ENCODE measurements around the gene SCN9A.

SCN9A gene

DNA sequence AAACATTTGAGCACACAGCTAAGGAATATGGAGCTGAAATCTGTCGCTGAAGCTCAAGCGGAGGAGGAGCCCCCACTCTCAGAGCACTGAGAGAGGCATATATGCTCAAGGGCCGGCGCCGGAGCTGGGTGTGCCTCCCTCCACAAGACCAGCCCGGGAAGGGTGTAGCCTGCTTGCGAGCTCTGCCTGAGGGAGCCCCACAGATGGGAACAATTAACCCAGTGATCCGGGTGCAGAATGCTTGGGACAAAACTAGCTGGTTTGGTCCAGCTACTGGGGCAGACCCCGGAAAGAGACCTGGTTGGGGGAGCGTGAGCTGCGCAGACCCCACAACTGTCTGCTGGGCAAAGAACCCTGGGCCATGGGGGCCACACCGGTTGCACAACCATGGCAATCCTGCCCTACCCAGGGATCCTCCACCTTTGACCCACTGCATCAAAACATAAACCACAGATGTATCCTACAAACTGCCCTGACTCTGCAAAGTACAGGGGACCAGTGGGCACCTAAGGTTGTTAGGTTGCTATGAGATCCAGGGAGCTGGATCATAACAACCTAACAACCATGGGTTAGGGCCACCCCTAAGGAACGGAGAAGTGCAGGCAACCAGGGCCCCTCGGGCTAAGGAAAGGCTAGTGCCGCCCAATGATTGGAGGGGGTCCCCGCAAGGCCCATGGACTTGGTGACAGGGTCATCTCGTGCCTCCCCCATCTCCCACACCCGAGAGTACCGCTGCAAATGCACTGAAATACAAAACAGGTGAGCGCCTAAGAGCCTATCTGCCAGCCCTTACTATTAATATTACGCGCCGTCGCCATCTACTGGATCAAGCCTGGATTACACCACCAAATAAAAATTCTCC lies 194.6 kb downstream of the SCN9A start:
- TF ChIP-seq, protein P1, sequence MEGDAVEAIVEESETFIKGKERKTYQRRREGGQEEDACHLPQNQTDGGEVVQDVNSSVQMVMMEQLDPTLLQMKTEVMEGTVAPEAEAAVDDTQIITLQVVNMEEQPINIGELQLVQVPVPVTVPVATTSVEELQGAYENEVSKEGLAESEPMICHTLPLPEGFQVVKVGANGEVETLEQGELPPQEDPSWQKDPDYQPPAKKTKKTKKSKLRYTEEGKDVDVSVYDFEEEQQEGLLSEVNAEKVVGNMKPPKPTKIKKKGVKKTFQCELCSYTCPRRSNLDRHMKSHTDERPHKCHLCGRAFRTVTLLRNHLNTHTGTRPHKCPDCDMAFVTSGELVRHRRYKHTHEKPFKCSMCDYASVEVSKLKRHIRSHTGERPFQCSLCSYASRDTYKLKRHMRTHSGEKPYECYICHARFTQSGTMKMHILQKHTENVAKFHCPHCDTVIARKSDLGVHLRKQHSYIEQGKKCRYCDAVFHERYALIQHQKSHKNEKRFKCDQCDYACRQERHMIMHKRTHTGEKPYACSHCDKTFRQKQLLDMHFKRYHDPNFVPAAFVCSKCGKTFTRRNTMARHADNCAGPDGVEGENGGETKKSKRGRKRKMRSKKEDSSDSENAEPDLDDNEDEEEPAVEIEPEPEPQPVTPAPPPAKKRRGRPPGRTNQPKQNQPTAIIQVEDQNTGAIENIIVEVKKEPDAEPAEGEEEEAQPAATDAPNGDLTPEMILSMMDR (IDR thresholded peaks at IDR 0.05; ENCODE audit: control extremely low read depth, extremely low read depth, low read depth, missing control alignments): peak; percentile 63
- peak; percentile 44 for DNase-seq (ENCODE audit: extremely low spot score)
- CTCF ChIA-PET: interaction anchor here (0.7 to 2.9 kb wide), 13 partner anchors 9 to 941 kb away, joined by 3 to 18 read pairs (median 4); partner anchors contain the start of genes SCN2A and TTC21B
- POLR2A ChIA-PET: no interaction called here

DNA sequence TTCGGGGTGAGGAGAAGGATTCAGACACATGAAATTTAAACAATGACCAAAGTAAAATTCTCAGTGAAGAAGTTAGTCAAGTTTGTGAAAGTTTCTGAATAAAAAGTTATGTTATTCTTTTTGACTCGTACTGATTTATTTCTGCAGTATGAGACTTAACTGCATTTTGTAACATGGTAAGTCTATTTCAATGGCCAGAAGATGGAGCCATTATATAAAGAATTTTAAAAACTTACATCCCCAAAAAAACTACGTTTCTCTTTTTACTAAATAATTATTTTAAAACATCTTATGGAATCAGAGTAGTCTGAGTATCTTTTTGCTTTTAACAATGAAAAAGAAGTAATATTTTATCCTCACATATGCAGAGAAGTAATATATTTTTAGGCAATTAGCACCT lies 196.5 kb downstream of the SCN9A start:
- ChIA-PET CTCF (interaction anchor here (2.1 to 2.9 kb wide), 2 partner anchors 12 to 28 kb away, joined by 5 to 11 read pairs; no protein-coding TSS in a partner anchor), POLR2A (no interaction called here)
- no peak for DNase-seq (ENCODE audit: extremely low spot score)
- TF ChIP-seq, protein P1 (IDR thresholded peaks at IDR 0.05; ENCODE audit: control extremely low read depth, extremely low read depth, low read depth, missing control alignments): no peak

DNA sequence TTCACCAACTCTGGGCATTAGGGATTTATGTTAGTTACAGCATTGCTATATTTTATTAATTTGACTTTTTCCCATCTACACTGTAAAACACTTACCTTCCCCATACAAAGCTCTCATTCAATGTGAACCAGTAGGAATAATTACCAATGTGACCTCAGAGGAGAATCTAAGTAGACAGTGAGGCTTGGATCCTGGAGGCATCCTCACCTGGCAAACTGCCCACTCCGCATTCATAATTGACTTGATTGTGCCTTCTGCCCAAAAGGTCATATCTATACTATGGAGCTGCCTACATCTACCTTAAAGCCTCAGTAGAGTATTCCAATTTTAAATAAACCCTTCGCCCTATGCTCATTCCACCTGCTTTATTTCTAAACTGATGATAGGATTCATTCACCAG lies 202.5 kb downstream of the SCN9A start:
- CTCF ChIA-PET: interaction anchor here (1.1 to 1.3 kb wide), 3 partner anchors 13 to 61 kb away, joined by 3 to 5 read pairs (median 3); no protein-coding TSS in a partner anchor
- TF ChIP-seq, protein P1 (IDR thresholded peaks at IDR 0.05; ENCODE audit: control extremely low read depth, extremely low read depth, low read depth, missing control alignments): no peak

DNA sequence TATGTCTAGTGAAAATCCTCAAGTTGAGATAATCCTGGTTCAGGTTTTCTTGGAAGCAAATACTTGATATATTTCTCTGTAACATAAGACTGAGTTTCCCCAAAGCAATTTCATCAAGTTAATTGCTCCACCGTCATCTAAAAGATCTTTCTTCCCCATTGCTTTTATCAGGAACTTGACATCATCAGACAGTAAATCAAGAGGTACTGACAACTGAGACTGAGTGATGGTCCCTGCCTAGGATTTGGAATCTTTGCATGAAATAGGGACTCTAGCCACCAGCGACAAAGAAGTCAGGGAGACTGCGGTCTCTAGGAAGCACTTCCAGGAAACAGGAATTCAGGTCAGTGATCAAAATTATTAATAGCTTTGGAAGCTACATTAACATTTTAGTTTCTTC lies 204.5 kb downstream of the SCN9A start:
- ChIA-PET CTCF (no interaction called here), POLR2A (no interaction called here)
- no peak for DNase-seq (ENCODE audit: extremely low spot score)
- TF ChIP-seq, protein P1 (IDR thresholded peaks at IDR 0.05; ENCODE audit: control extremely low read depth, extremely low read depth, low read depth, missing control alignments): no peak

More for the DNA sequence above, 202.5 kb downstream of the SCN9A start:
- DNase-seq (ENCODE audit: extremely low spot score): no peak
- POLR2A ChIA-PET: no interaction called here

DNA sequence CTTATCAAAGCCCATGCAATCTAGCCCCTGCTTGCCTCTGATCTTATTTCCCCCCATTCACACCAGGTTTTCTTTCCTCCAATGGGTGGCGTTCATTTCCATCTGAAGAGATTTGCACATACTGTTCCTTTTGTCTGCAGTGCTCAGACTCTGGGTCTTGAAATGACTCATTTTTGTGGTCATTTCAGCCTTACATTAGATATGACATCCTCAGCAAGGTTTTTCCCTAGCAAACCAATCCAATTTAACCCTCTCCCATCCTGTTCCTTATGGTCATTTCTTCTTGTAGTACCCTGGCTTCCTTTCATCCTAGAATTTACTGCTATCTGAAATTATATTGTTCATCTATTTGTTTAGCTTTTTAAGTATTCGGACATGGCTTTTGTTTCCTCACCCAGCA lies 205.4 kb downstream of the SCN9A start:
- TF ChIP-seq, protein P1 (IDR thresholded peaks at IDR 0.05; ENCODE audit: control extremely low read depth, extremely low read depth, low read depth, missing control alignments): no peak
- ChIA-PET POLR2A (no interaction called here), CTCF (interaction anchor here (0.6 kb wide), 1 partner anchor 18 kb away, joined by 3 read pairs; no protein-coding TSS in a partner anchor)
- DNase-seq (ENCODE audit: extremely low spot score): no peak

DNA sequence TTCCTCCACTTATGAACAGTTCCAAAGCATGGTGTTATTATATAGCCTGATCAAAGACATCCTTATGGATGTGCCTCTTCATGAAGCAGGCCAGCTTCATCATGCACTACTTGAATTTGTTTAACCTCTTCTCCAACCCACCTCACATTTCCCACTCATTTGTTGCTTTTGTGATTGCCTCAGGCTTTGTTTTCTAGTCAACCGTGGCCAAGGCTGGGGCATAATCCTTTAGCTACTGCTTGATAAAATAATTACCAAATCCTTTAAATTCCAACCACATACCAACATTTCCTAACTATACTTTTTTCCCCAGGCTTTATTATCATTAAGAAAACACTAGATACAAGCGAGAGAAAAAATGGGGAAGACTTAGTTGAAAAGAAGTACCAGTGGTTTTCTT lies 208.3 kb downstream of the SCN9A start:
- ChIA-PET POLR2A (no interaction called here), CTCF (interaction anchor here (2.8 kb wide), 1 partner anchor 13 kb away, joined by 11 read pairs; no protein-coding TSS in a partner anchor)
- no peak for DNase-seq (ENCODE audit: extremely low spot score)
- TF ChIP-seq, protein P1 (IDR thresholded peaks at IDR 0.05; ENCODE audit: control extremely low read depth, extremely low read depth, low read depth, missing control alignments): no peak
